Hematopoietic multipotent progenitor cell treated with erythropoietin and hydrocortisone succinate and interleukin-3 and kit ligand, for 17 days (in vitro differentiated cells): ENCODE data around the gene HRH1.

Experiments used
- DNase-seq: peaks from one replicate; pipeline ENCODE4 v3.0.0-alpha.2; 2015; ENCODE audit warnings: low spot score

Gene HRH1

DNA sequence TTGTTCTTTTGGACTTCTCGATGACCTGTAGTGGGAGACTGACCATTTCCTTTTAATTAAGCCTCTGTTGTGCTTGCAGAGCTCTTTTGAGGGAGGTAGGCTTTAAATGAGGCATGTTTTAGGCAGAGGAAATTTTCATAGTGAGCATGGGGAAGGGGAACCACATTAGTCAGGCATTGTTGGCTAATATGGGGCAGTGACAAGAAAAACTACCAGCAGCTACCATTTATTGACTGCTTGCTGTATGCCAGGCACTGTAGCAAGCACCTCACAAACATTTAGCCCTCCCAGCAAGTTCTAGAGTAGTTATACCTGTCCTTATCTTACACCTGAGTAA is 128.8 kb downstream of the HRH1 start:
- DNase-seq, result no peak

DNA sequence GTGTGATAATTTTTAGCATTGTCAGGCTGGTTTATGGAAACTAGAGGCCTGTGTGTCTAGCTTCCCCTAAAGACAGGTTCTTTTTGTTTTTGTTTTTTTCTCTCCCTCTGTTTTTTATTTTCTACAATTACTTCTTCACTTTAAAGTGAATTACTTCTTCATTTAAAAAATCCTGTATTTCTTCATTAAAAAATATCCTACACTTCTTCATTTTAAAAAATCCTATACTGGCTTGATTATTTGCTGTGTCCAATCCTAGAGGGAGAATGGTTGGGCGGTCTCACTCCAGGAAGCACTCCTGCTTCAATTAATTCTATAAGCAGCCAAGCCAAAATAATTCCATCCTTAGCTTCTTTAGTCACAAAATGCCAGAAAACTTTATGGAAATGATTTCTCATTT is 129.7 kb downstream of the HRH1 start:
- DNase-seq, result no peak

DNA sequence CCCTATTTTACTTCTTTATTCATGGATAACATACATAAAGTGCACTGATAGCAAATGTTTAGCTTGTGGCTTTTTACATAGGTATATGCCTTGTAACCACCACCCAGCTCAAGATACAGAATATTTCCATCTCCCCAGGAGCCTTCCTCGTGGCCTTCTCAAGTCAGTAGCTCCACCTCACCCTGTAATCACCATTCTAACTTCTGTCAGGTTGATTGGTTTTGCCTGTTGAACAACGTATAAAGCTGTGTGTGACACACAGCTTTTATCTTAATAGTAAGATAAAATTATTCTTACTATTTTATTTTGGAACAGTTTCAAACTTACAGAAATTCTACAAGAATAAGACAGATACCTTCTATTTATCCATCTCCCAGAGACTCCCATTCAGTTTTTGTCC is 131.2 kb downstream of the HRH1 start:
- DNase-seq, result no peak

DNA sequence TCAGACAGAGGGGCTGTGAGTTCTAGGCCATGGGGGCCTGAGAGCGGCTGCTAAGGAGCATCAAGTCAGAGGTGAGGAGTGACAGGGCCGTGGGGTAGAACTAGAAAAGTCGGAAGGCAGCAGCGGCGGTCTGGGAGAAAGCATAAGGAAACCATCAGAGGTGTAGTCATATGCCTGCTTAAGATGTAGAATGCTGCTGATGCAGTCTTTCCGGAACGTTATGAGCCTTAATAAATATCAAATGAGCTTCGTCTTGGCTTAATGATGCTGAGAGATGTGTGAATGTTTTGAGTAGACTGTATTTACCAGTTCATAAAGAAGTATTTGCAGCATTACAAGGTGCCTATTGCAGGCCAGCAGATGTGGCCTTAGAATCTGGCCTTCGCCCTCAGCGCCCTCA is 133.1 kb downstream of the HRH1 start:
- no peak for DNase-seq

DNA sequence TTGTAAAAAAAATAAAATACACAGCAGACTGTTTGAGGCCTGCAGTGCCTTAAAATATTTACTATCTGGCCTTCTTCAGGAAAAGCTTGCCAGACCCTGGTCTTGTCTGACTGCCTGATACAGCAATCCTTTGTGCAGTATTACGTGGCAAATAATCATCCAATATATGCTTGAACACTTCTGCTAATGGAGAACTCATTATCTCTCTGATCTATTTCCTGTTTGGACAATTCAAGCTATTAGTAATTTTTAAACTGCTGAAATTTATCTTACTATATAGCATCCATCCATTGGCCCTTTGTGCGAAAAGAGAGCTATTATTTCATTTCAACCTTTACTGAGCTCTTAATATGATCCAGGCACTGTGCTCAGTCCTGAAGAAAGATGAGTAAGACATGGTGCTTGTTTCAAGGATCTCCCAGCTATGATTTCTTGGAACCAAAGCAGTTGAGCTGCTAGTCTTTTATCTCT is 133.8 kb downstream of the HRH1 start:
- DNase-seq, result no peak

DNA sequence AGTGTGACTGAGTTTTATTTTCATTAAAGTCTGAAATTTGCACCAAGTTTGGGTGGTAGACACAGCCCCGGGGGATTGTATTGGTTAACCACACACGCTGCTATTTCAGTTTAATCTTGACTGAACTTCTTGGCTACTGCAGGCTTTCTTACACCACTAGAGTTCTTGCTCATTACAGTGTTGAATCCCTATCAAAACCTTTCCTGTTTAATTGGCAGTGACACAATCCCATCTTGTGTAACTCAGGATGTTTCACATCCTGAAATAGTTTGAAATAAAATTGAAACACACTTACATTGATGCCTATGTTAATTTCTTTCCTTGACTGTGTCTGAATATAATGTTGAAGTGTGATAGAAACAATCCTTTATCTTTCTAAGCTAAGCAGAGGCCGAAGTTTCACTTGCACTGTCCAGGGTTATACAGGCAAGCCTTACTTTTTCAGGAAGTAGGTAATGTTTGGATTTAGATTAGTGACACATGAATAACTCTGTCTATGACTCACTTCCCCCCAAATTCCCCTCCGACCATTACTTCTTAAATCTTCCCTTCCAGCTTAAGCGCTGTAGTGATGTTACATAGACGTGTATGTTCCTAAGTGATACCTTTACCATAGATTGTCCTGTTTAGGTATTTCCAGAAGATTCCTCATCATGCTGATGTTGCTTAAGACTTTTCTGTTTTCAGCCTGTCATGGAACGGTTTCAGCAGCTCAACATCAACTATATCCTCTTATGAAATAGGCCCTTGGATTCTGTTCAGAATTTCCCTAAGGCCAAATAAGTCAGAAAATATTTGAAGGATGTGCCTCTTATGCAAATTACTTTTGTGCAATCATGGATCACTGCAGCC is 134.7 kb downstream of the HRH1 start:
- no peak for DNase-seq

DNA sequence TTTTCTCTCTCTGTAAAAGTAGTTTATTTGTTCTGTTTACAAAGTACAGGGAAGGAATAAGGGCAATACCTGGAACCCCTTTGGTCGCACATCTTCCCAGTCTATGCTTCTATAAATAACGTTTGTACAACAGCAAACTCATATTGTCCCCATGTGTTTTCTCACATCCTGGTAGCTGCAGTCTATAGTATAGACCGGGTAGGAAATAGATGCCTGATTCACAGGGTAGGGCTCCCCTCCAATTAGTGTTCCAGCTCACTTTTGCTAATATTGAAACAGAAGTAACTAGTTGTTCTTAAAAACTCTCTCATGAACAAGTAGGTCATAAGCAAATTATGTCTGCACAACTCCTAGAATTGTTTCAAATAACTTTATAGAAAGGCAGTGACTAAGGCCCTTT is 135.6 kb downstream of the HRH1 start:
- no peak for DNase-seq

DNA sequence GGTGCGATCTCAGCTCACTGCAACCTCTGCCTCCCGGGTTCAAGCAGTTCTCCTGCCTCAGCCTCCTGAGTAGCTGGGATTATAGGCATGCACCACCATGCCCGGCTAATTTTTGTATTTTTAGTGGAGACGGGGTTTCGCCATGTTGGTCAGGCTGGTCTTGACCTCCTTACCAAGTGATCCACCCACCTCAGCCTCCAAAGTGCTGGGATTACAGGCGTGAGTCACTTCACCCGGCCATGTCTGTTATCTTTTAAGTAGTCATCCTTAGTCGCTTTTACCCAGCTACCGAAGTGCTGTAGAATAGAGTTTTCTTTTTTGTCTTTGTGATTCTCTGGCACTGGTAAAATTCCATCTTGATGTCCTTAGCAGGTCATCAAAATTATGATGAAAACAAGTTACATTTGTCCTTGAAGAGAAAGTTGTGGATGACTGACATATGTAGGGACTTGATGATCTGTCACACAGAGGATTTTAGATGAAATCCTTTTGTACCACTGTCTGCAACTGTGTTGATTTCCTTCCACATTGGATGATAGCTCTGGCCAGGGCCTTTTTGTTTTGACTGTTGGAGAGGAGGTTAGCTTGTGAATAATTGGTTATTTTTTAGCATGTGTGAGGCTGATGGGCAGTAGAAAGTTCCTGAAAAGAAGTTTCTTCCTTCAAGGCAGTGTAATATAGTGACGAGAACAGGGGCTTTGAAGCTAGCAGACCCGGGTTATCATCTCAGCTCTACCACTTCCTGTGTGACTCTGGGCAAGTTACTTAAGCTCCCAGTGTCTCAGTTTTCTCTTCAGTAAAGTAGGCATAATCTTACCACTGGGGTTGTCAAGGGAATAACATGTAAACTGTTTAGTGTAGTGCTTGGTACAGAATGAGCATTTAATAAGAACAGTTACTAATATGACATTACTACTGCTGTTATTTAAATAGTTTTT is 136.7 kb downstream of the HRH1 start:
- DNase-seq, result no peak

DNA sequence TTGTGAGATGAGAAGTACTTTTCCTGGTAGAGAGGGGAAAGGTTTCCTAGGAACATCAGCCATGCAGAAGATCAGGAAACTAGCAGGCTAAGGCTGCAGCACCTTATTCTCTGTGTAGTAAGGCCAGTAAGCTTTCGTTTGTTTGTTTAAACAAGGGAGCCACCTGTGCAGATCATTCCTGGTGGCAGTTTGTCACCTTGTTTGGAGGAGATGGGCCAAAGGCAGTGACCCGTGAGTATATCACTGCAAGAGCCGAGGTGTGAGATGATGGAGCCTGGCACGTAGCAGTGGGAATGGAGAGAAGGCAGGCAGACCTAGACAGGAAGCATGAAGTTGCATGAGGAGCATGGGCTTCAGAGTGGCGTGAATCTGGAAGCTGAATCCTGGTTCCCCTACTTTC is 137.5 kb downstream of the HRH1 start:
- no peak for DNase-seq

DNA sequence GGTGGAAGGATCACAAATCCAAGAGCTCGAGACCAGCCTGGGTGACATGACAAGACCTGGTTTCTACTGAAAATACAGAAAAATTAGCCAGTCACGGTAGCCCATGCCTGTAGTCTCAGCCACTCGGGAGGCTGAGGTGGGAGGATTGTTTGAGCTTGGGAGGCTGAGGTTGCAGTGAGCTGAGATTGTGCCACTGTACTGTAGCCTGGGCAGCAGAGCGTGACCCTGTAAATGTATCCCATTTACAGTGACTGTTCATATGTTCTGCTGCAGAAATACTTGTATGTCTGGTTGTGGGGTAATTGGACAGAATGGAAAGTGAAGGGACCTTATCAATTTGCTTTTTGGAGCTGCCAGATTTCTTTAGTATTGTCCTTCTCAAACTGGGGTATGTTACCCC is 142.8 kb downstream of the HRH1 start:
- no peak for DNase-seq

DNA sequence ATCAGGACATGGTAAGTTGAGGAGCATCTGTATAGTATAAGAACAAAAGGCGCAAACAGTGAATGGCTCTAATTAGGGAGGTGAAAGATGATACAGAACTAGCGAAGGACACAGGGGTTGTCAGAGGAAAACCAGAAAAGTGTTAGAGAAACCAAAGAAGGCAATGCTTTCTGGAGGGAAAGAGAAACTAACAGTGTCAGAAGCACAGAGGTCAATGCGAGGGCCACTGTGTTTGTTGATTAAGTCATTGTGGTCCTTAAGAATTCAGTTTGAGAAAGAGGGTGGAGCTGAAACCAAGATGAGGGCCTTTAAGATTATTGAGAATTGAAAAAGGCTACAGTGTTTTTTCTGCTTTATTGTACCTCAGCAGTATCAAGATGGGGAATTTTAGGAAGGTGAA is 146.7 kb downstream of the HRH1 start:
- DNase-seq, result no peak

DNA sequence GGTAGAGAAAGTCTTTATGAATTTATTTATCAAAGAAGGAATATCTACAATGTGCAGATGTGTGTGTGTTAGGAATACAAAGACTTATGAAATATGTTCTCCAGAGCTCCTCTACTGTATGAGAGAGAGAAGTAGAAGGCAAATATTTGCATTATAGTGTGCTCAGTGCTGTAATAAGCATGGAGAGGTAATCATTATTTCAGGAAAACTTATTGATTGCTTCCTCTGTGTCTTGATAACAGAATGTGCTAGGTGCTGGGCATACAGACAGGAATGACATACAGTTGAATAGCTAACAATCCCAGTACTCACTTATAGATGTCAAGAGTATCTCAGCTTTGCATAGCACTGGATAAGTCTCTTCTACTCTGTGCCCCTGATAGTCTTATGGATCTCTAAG is 148.2 kb downstream of the HRH1 start:
- DNase-seq, result no peak

DNA sequence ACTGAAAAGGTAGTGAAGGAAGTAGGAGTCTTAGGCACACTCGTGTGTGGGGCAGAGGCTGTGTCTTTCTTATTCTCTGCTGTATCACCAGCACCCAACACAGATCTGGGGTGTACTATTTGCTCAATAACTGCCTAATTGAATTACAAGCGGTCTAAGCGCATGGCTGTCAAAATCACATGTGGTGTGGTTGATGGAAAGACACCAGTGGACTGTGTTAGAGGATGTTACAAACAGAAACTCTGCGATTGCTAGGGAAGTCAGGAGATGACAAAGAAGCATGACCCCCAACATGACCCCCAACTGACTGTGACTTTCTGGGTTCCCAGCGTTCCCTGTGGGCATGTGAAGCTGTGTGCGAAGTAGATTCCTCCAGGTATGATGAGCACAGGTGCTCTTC is 149.9 kb downstream of the HRH1 start:
- no peak for DNase-seq

DNA sequence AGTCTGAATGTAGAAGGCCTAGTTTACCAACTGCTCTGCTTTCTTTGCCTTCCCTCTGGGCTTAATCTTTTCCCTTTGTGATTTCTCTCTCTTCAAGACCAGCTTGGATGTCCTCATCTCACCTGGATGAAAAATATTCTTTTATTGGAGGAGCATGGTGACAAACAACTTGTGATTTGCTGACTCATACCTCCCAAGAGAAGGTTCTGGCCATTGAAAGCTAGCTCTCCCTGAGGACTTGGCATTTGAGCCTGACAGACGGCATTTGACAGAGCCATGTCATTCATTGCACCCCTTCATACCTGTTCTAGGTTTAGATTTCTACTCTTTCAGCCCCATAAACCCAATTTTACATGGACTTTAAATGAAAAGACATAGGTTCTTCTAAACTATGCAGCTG is 151.2 kb downstream of the HRH1 start:
- peak; percentile 17 for DNase-seq

DNA sequence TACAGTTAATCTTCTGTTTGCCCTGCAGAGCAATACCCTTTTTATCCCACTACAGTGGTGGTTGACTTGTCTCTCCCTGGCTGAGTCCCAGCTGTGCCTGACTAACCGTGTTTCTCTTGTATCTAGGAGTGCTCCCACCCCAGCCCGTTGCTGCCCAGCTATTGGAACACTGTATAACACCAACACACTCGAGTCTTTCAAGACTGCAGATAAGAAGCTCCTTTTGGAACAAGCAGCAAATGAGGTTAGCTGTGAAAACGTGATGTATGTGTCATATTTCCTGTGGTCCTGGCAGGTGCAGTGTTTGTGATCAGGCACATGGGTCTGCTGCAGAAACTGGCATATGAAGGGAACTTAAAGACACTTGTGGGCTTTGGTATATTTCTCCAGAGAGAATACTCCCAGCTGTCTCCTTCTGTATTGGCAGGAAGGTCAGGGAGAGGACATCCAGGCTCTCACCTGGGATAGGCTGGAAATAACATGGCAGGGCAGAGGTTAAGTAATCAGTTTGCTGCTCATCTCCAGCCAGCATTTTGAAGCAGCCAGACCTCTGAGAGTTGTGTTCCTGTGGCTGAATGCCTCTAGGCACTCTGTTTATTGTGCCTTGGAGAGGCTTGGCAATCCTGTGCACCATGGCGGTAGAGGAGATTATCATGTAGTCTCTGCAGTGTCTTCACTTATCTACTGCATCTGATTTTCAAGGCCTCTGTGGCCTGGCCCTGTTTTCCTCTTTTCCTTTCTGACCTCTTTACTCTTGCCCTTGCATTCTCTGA is 152.7 kb downstream of the HRH1 start:
- no peak for DNase-seq

DNA sequence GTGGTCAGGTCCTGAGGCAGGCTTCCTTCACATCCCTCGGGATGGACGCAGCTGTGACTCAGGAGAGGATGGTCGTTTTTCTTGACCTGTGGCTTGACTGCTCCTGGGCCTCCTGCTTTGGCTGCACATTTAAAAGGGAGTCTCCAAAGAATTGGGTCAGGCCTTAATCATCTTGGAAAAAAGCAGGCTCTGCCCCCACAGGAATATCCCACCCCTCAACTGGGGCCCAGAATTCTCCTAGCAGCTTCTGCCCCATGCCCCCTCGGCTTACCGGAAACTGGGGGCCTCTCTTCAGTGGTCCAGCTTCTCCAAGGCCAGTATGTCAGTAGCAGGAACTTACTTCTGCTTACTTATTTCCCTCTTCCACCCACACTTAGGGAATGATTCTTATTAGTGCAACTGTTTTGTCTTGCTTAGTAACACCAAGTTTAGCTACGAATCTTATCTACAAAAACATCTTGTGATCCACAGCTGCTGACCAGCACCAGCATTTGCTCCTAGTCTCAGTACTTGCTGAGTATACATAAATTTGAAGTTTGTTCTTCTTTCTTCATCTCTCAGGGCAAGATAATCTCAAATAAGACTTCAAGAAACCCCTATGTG is 153.6 kb downstream of the HRH1 start:
- no peak for DNase-seq

DNA sequence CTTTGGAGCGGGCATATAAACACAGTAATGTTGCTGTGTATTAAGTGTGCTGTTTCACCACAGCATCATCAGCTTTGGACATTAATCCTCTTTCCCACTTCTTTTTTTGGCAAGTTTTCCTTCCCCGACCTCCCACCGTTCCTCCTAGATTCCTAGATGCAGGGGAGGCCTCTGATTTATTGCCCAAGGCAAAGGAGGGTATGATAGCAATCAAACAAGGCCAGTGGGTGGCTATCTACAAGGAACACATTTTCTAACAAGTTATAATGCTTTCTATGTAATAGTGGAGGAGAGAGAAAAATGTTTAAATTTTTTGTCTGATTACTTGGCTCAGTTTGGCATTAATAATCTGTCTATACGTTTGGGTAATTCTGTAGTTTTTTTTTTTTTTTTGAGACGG is 156.0 kb downstream of the HRH1 start:
- DNase-seq, result no peak

DNA sequence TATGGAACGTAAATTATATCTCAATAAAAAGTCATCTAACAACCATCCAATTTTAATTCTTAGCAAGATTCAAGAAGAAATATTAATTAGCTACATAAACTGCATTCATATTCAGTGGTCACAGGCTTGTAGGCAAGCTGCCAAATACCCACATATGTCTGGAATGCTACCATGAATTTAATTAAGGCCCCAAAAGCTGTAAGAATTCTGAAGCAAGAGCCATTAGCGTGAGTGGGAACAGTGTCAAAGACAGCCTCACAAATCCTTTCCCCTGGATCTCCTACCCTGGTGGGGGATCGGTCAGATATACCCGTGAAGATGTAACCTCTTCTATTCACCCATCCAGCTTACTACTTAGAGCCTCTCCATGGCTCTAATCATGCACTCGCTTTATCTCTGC is 157.9 kb downstream of the HRH1 start:
- DNase-seq, result no peak
